ENCODE data around the gene PAH. TPM values are rescaled to one million over a fixed set of nuclear protein-coding genes. Genes with fewer than 3 reads are reported as not detected.

PAH gene
- total RNA-seq = not detected in 2 replicates

DNA sequence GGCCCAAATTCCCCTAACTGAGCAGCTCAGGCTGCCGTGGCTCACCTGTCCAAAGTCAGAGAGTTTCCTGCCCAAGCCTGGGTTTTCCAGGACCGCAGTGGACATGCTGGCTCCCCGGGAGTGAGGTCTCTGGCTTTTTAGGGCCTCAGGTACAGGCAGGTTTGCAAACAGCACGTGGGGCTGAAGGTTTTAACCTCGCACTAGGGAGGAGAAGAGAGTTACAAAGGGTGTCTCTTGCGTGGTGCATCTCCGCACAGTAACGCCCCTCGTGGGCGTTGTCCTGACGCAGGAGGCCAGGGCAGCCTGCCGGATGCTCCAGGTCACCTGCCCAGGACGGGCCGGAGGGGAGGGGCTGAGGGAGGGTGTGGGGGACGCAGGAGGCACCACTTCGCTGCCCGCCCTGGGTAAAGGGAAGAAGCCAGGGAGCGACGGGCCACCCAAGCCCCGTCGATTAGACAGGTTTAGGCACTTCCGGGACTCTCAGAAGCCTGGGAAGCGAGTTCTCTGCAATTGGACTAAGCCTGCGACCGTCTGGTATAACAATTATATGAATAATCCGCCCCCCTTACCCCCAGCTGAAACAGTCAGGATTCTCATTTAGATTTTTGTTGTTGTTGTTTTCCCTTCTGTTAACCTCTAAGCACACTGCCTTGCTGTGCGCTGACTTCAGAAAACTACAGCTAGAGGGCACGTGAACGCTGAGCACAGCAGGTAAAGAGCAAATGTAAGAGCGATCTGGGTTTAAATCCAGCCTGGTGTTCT lies at the start of gene PAH:
TSS of gene PAH (minus strand) at position 219 of the 762 bp plus-strand sequence. CDS start at position 105, 114 bp downstream.

GRCh38 chr12:102957339-102958050 lies 40.5 kb upstream of the PAH start, which contains the start of gene ASCL1:
Gene ASCL1, plus strand, starts transcription at chr12:102957674. Its CDS starts 571 bp downstream, at chr12:102958245.

Other genes starting within 250 kb of the PAH start
- gene ASCL1, start 40.4 kb upstream of the PAH start, total RNA-seq = not detected in 2 replicates

Measured in smooth muscle cell of bladder (primary cell).